ENCODE data around the gene DPH6. TPM values are rescaled to one million over a fixed set of nuclear protein-coding genes. Genes with fewer than 3 reads are reported as not detected.
"Not testable (repeated sequence)": the region's sequence is repeated elsewhere in the genome, so short reads cannot be mapped to it uniquely, and the experiment has no call there.

Gene DPH6
- total and polyA plus RNA-seq, 7 donors: 5.5 to 26.0 (median 18.0) TPM

DNA sequence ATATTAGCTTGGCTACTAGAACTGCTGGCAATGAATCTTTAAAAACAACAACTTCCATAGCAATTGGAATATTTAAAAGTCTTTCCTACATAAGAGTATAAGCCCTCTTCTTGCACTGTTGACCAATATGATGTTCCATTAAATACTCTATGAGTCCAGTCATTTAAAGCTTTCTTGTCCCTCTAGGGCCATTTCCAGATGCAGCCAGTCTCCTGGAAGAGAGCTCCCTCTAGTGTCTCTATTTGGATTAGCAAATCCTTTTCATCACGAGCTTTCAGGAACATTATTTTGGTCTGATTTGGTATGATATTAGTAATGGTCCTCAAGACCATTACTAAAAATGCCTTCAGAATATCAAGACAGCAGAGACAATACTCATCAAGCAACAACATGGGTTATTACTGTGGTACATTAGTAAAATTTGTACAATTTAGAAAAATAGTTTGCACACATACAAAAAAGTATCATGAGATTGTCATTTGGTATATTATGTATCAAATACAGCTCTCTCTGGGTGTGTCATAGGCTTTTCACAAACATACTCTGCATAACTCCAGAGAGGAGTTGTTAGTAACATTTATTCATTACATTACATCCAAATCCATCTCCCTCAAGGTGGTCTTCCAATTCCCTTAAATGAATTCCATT is 101.3 kb downstream of the DPH6 start:
- Histone ChIP-seq H3K27me3 (ENCODE audit: insufficient read depth in 3 of 3, low read length in 2 of 3) (no peaks in the 10 kb centered on the region), H3K36me3 (ENCODE audit: insufficient read depth in 1 of 2, low read depth in 1 of 2) (peaks cover 0 to 11% of the 10 kb centered on the region in 2 donors), H3K4me1 (no peaks in the 10 kb centered on the region), H3K9me3 (no peaks in the 10 kb centered on the region), H3K27ac (no peak overlapping the region), H3K4me3 (no peak overlapping the region)
- DNase-seq (no peak), ATAC-seq (no peak)
- TF ChIP-seq CTCF (IDR thresholded peaks at IDR 0.05): peak; percentile 75
- 24 to 32% (median 28%) methylated on average over 1 of the region's 1 CpG for WGBS, 3 donors
- intact Hi-C loops (cut with DNase I): loop anchor here (2.0 to 5.0 kb wide), 2 partner anchors 154 to 367 kb away; no protein-coding TSS in a partner anchor

GRCh38 chr15:35443376-35443775 is 102.6 kb downstream of the DPH6 start:
- intact Hi-C loops (cut with DNase I): loop anchor here in 1 of 2 donors (5.0 kb wide), 1 partner anchor 366 kb away; no protein-coding TSS in a partner anchor
- no peak for DNase-seq

DNA sequence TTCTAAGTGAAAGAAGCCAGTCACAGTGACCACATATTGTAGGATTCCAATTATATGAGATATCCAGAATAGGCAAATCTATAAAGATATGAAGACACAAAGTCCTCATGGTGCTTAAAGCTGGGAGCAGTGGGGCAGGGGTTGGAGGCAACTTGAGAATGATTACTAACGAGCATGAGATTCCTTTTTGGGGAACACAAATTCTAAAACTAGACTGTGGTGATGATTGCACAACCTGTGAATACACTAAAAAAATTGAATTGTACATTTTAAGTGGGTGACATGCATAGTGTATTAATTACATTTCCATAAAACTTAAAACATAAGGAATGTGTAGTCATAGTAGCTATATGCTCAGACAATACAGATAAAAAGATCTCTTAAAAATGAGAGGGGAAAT is 103.2 kb downstream of the DPH6 start:
- Histone ChIP-seq H3K27me3 (ENCODE audit: insufficient read depth in 3 of 3, low read length in 2 of 3) (no peaks in the 10 kb centered on the region), H3K9me3 (no peaks in the 10 kb centered on the region), H3K27ac (no peak overlapping the region), H3K4me3 (no peak overlapping the region), H3K4me1 (no peaks in the 10 kb centered on the region), H3K36me3 (ENCODE audit: insufficient read depth in 1 of 2, low read depth in 1 of 2) (peaks cover 0 to 5% of the 10 kb centered on the region in 2 donors)
- no peak for TF ChIP-seq CTCF (IDR thresholded peaks at IDR 0.05)
- no peak for DNase-seq
- intact Hi-C loops (cut with DNase I): loop anchor here in 1 of 2 donors (5.0 kb wide), 1 partner anchor 365 kb away; no protein-coding TSS in a partner anchor
- 51 to 85% (median 70%) methylated on average over 1 of the region's 1 CpG for WGBS, 3 donors
- no peak for ATAC-seq

More at GRCh38 chr15:35443376-35443775, 102.6 kb downstream of the DPH6 start:
- Histone ChIP-seq H3K9me3 (no peaks in the 10 kb centered on the region), H3K27me3 (ENCODE audit: insufficient read depth in 3 of 3, low read length in 2 of 3) (no peaks in the 10 kb centered on the region), H3K36me3 (ENCODE audit: insufficient read depth in 1 of 2, low read depth in 1 of 2) (peaks cover 0 to 6% of the 10 kb centered on the region in 2 donors), H3K4me1 (no peaks in the 10 kb centered on the region), H3K4me3 (no peak overlapping the region), H3K27ac (no peak overlapping the region)
- no peak for TF ChIP-seq CTCF (IDR thresholded peaks at IDR 0.05)
- no peak for ATAC-seq

GRCh38 chr15:35441279-35441678 is 104.7 kb downstream of the DPH6 start:
- not testable (repeated sequence) for H3K27ac ChIP-seq; DNase-seq; H3K36me3 ChIP-seq (ENCODE audit: insufficient read depth in 1 of 2, low read depth in 1 of 2); ATAC-seq; H3K4me1 ChIP-seq; H3K27me3 ChIP-seq (ENCODE audit: insufficient read depth in 3 of 3, low read length in 2 of 3); H3K9me3 ChIP-seq; H3K4me3 ChIP-seq
- intact Hi-C loops (cut with DNase I): loop anchor here in 1 of 2 donors (5.0 kb wide), 1 partner anchor 364 kb away; no protein-coding TSS in a partner anchor
- WGBS, 3 donors: 85 to 98% (median 95%) methylated on average over 4 of the region's 4 CpGs

GRCh38 chr15:35440265-35440664 is 105.7 kb downstream of the DPH6 start:
- no peak for DNase-seq
- intact Hi-C loops (cut with DNase I): loop anchor here in 1 of 2 donors (5.0 kb wide), 1 partner anchor 363 kb away; no protein-coding TSS in a partner anchor
- TF ChIP-seq CTCF (IDR thresholded peaks at IDR 0.05): no peak
- 81 to 95% (median 93%) methylated on average over 3 of the region's 3 CpGs for WGBS, 3 donors
- no peaks in the 10 kb centered on the region for H3K9me3 ChIP-seq
- H3K4me1 ChIP-seq: no peaks in the 10 kb centered on the region
- ATAC-seq: no peak
- H3K36me3 ChIP-seq (ENCODE audit: insufficient read depth in 1 of 2, low read depth in 1 of 2): no peaks in the 10 kb centered on the region
- no peak overlapping the region for H3K4me3 ChIP-seq
- no peaks in the 10 kb centered on the region for H3K27me3 ChIP-seq (ENCODE audit: insufficient read depth in 3 of 3, low read length in 2 of 3)
- H3K27ac ChIP-seq: no peak overlapping the region

All from psoas muscle (tissue), 8 donors.